IMR-90 (cell line): ENCODE measurements around the gene SECTM1. TPM values are rescaled to one million over a fixed set of nuclear protein-coding genes. Genes with fewer than 3 reads are reported as not detected.

ENCODE experiments used
- ATAC-seq: fragments of 200-7000 bp; cut with Tn5 transposase; 2 replicates; pipeline ENCODE4 v1.9.1; 2020; ENCODE audit warnings: low read depth, mild to moderate bottlenecking, moderate library complexity
- BruUV-seq: library from RNA; stranded (reverse); fragments of 400-500 nt; replicated peaks from 2 replicates; lab custom pipeline; 2021; lab: Mats Ljungman, UMichigan
- CTCF ChIA-PET: fragments of 300-600 bp; formaldehyde crosslinking; extraction: SDS; loops from one replicate; lab custom pipeline; 2021; ENCODE audit warnings: antibody characterized with exemption; lab: Yijun Ruan, JAX
- POLR2A ChIA-PET: fragments of 300-600 bp; sonication (Branson Sonifier 250); formaldehyde crosslinking; loops from one replicate; lab custom pipeline; 2022; ENCODE audit warnings: antibody characterized with exemption; ENCODE audit not compliant: unreplicated experiment; lab: Charles Lee
- DNase-seq: peaks from one replicate; pipeline ENCODE4 v3.0.0; 2013
- H2AFZ ChIP-seq: replicated peaks from 2 replicates; pipeline ENCODE3; 2013; ENCODE audit warnings: low read length, mild to moderate bottlenecking; ENCODE audit not compliant: poor library complexity
- H2AK5ac ChIP-seq: 2 replicates; pipeline ENCODE4 v1.6.1; 2013; ENCODE audit warnings: low read depth, low read length, inconsistent platforms
- H2AK9ac ChIP-seq: replicated peaks from 2 replicates; pipeline ENCODE3; 2013; ENCODE audit warnings: mild to moderate bottlenecking, low read depth, low read length, moderate library complexity; ENCODE audit not compliant: poor library complexity
- H2BK120ac ChIP-seq: 2 replicates; pipeline ENCODE4 v1.6.1; 2013; ENCODE audit warnings: low read depth, low read length, inconsistent platforms
- H2BK15ac ChIP-seq: 3 replicates; pipeline ENCODE4 v1.6.1; 2013; ENCODE audit warnings: low read depth, low read length, inconsistent platforms
- H2BK20ac ChIP-seq: 2 replicates; pipeline ENCODE4 v1.6.1; 2013; ENCODE audit warnings: low read depth, mild to moderate bottlenecking, inconsistent platforms, low read length, moderate library complexity
- H2BK5ac ChIP-seq: 2 replicates; pipeline ENCODE4 v1.6.1; 2013; ENCODE audit warnings: mild to moderate bottlenecking, low read depth, low read length, inconsistent platforms; ENCODE audit not compliant: poor library complexity, severe bottlenecking
- H3K14ac ChIP-seq: replicated peaks from 2 replicates; pipeline ENCODE4 v1.6.1; 2013; ENCODE audit warnings: low read depth, low read length, inconsistent platforms
- H3K18ac ChIP-seq: 2 replicates; pipeline ENCODE4 v1.6.1; 2013; ENCODE audit warnings: low read depth, low read length, control low read depth
- H3K23ac ChIP-seq: 2 replicates; pipeline ENCODE4 v1.6.1; 2013; ENCODE audit warnings: low read depth, low read length, inconsistent platforms
- H3K27ac ChIP-seq: 2 replicates; pipeline ENCODE4 v1.5.1; 2013; ENCODE audit warnings: mild to moderate bottlenecking, control low read depth, low read length; ENCODE audit not compliant: insufficient read depth
- H3K27me3 ChIP-seq: 2 replicates; pipeline ENCODE4 v1.6.1; 2013; ENCODE audit warnings: low read length; ENCODE audit not compliant: control insufficient read depth, insufficient read depth
- H3K36me3 ChIP-seq: 2 replicates; pipeline ENCODE4 v1.6.1; 2013; ENCODE audit warnings: low read length, mixed read lengths; ENCODE audit not compliant: control insufficient read depth, insufficient read depth
- H3K4ac ChIP-seq: 2 replicates; pipeline ENCODE4 v1.6.1; 2013; ENCODE audit warnings: low read depth, low read length, inconsistent platforms
- H3K4me1 ChIP-seq: 2 replicates; pipeline ENCODE4 v1.6.1; 2013; ENCODE audit warnings: low read length, mixed read lengths; ENCODE audit not compliant: control insufficient read depth, insufficient read depth
- H3K4me2 ChIP-seq: 2 replicates; pipeline ENCODE4 v1.6.1; 2013; ENCODE audit warnings: low read depth, mild to moderate bottlenecking, control low read depth, low read length, moderate library complexity
- H3K4me3 ChIP-seq: 2 replicates; pipeline ENCODE4 v1.5.1; 2013; ENCODE audit warnings: low read depth, mild to moderate bottlenecking, control low read depth, low read length, moderate library complexity; ENCODE audit not compliant: insufficient read depth
- H3K56ac ChIP-seq: 2 replicates; pipeline ENCODE4 v1.6.1; 2013; ENCODE audit warnings: low read length, inconsistent platforms; ENCODE audit not compliant: insufficient read depth; ENCODE audit errors: extremely low read depth
- H3K79me1 ChIP-seq, 2 experiments: 2 replicates each; pipeline ENCODE4 v1.6.1; 2013; ENCODE audit warnings: low read length in 2 of 2, inconsistent platforms in 1 of 2, low read depth in 1 of 2
- H3K9ac ChIP-seq: 2 replicates; pipeline ENCODE4 v1.6.1; 2013; ENCODE audit warnings: low read depth, low read length, control low read depth
- H3K9me1 ChIP-seq: 2 replicates; pipeline ENCODE4 v1.6.1; 2013; ENCODE audit warnings: low read length, inconsistent platforms; ENCODE audit not compliant: insufficient read depth
- H3K9me3 ChIP-seq: 2 replicates; pipeline ENCODE4 v1.6.1; 2013; ENCODE audit warnings: low read length; ENCODE audit not compliant: control insufficient read depth, insufficient read depth
- H4K20me1 ChIP-seq: 2 replicates; pipeline ENCODE4 v1.6.1; 2013; ENCODE audit warnings: low read length, inconsistent platforms; ENCODE audit not compliant: insufficient read depth
- H4K5ac ChIP-seq: 2 replicates; pipeline ENCODE4 v1.6.1; 2013; ENCODE audit warnings: mild to moderate bottlenecking, low read depth, low read length, control low read depth
- H4K8ac ChIP-seq, 2 experiments: 2 replicates each; pipeline ENCODE4 v1.6.1; 2013; ENCODE audit warnings: low read depth in 2 of 2, low read length in 2 of 2, control low read depth in 1 of 2, inconsistent platforms in 1 of 2
- H4K91ac ChIP-seq: 2 replicates; pipeline ENCODE4 v1.6.1; 2013; ENCODE audit warnings: low read depth, low read length, inconsistent platforms; ENCODE audit not compliant: insufficient read depth
- BHLHE40 ChIP-seq: fragments of 150-350 bp; IDR thresholded peaks from 2 replicates; pipeline ENCODE4 v1.6.1; 2016; ENCODE audit warnings: mild to moderate bottlenecking, low read depth, low read length
- CEBPB ChIP-seq: IDR thresholded peaks from 2 replicates; pipeline ENCODE4 v1.6.1; 2012; ENCODE audit warnings: low read depth, low read length, improper control_type of control experiment
- CHD1 ChIP-seq: IDR thresholded peaks from 2 replicates; pipeline ENCODE4 v1.6.1; 2012; ENCODE audit warnings: low read depth, low read length, improper control_type of control experiment
- CTCF ChIP-seq: conservative IDR thresholded peaks from 2 replicates; pipeline ENCODE4 v1.5.1; 2012; ENCODE audit warnings: mild to moderate bottlenecking, low read depth, low read length, improper control_type of control experiment
- ELK1 ChIP-seq: fragments of 150-350 bp; IDR thresholded peaks from 2 replicates; pipeline ENCODE4 v1.6.1; 2016; ENCODE audit warnings: low read depth, mild to moderate bottlenecking, low read length, moderate library complexity, borderline replicate concordance
- FOS ChIP-seq: fragments of 150-350 bp; IDR thresholded peaks from 2 replicates; pipeline ENCODE4 v1.6.1; 2016; ENCODE audit warnings: low read depth, low read length
- MAFK ChIP-seq: IDR thresholded peaks from 2 replicates; pipeline ENCODE4 v1.6.1; 2012; ENCODE audit warnings: low read depth, low read length, improper control_type of control experiment
- MAZ ChIP-seq: IDR thresholded peaks from 2 replicates; pipeline ENCODE4 v1.6.1; 2012; ENCODE audit warnings: low read depth, mild to moderate bottlenecking, low read length, improper control_type of control experiment, moderate library complexity, borderline replicate concordance
- MXI1 ChIP-seq: IDR thresholded peaks from 2 replicates; pipeline ENCODE4 v1.6.1; 2012; ENCODE audit warnings: low read depth, mild to moderate bottlenecking, low read length, moderate library complexity, borderline replicate concordance
- NFE2L2 ChIP-seq: fragments of 150-350 bp; IDR thresholded peaks from 2 replicates; pipeline ENCODE4 v1.6.1; 2016; ENCODE audit warnings: low read depth, mild to moderate bottlenecking, low read length
- POLR2A ChIP-seq: IDR thresholded peaks from 2 replicates; pipeline ENCODE4 v1.6.1; 2012; ENCODE audit warnings: mild to moderate bottlenecking, low read depth, low read length
- RAD21 ChIP-seq: IDR thresholded peaks from 2 replicates; pipeline ENCODE4 v1.6.1; 2012; ENCODE audit warnings: low read length, improper control_type of control experiment
- RCOR1 ChIP-seq: IDR thresholded peaks from 2 replicates; pipeline ENCODE4 v1.6.1; 2012; ENCODE audit warnings: mild to moderate bottlenecking, low read length, improper control_type of control experiment; ENCODE audit not compliant: insufficient replicate concordance
- RFX5 ChIP-seq: IDR thresholded peaks from 2 replicates; pipeline ENCODE4 v1.8.0; 2012; ENCODE audit warnings: low read depth, mild to moderate bottlenecking, low read length, moderate library complexity
- SMC3 ChIP-seq: fragments of 150-350 bp; IDR thresholded peaks from 2 replicates; pipeline ENCODE4 v1.6.1; 2016; ENCODE audit warnings: low read depth, mild to moderate bottlenecking, antibody characterized with exemption, low read length, moderate library complexity
- USF2 ChIP-seq: fragments of 150-350 bp; IDR thresholded peaks from 2 replicates; pipeline ENCODE4 v1.6.1; 2017; ENCODE audit warnings: mild to moderate bottlenecking, antibody characterized with exemption, low read length, low read depth
- WGBS, 2 experiments: methylation state at CpG; one replicate each; pipeline versions ENCODE4 v1.1.5 to v1.1.7; 2013; ENCODE audit warnings: missing lambda C conversion rate in 2 of 2; ENCODE audit not compliant: insufficient read length in 1 of 2; ENCODE audit errors: extremely low coverage in 2 of 2; 5-methylcytosine and 5-hydroxymethylcytosine counted together
- dilution Hi-C: fragments of 300-500 bp; cut with HindIII; formaldehyde crosslinking; loops from one replicate; pipeline ENCODE4 v1.14.3; 2018; ENCODE audit warnings: low sequenced_read_pairs; ENCODE audit not compliant: unreplicated experiment
- in situ Hi-C: fragments of 300-500 bp; cut with MboI; formaldehyde crosslinking; loops from 3 replicates; pipeline ENCODE4 v1.14.3; 2019; ENCODE audit warnings: low sequenced_read_pairs, inconsistent platforms, mixed read lengths
- intact Hi-C: fragments of 100-400 bp; cut with micrococcal nuclease; formaldehyde crosslinking; loops from 2 replicates; pipeline ENCODE4 v1.10.0; 2022
- polyA plus RNA-seq, 3 experiments: library from polyadenylated mRNA; depleted of rRNA; stranded (reverse); fragments of >200 nt; gene quantifications; 2 replicates each; pipeline ENCODE4 v1.2.3, GENCODE V29; 2012; ENCODE audit warnings: low replicate concordance in 1 of 3
- total RNA-seq: library from RNA; depleted of rRNA; stranded (reverse); fragments of >200 nt; gene quantifications from 2 replicates; pipeline ENCODE4 v1.2.3, GENCODE V29; 2012

SECTM1 gene
- total and polyA plus RNA-seq, 2 of the 4 experiments (the other 2 are of a cell fraction), result 2.3 to 4.4 TPM

- no peak overlapping the region for H3K14ac ChIP-seq
- no TSS peak for BruUV-seq
- dilution Hi-C loops, result no loop called here
- no peak overlapping the region for H2AK5ac ChIP-seq
- no peak overlapping the region for H3K23ac ChIP-seq
- H2BK120ac ChIP-seq, result no peak overlapping the region
- POLR2A ChIA-PET, result interaction anchor here (0.6 kb wide), 1 partner anchor 137 kb away, joined by 4 read pairs; no protein-coding TSS in a partner anchor
- no peak overlapping the region for H4K5ac ChIP-seq
- peaks cover 49% of the 10 kb centered on the region for H3K27me3 ChIP-seq
- CTCF ChIA-PET, result no interaction called here
- H2BK15ac ChIP-seq, result no peak overlapping the region
- no peak overlapping the region for H2BK20ac ChIP-seq
- 0 out of 2 replicates have a peak, but pooled peaks cover 4% of the 10 kb centered on the region for H4K20me1 ChIP-seq
- no peak overlapping the region for H4K8ac ChIP-seq
- H3K79me1 ChIP-seq, result no peaks in the 10 kb centered on the region
- no peak overlapping the region for H2BK5ac ChIP-seq
- H3K56ac ChIP-seq, result no peak overlapping the region
- H3K27ac ChIP-seq, result no peak overlapping the region
- no peak for ATAC-seq
- no peak for TF ChIP-seq USF2
- TF ChIP-seq ELK1, result no peak
- no peak for TF ChIP-seq NFE2L2
- TF ChIP-seq POLR2A, result no peak
- TF ChIP-seq MXI1, result no peak
- no peak for TF ChIP-seq SMC3
- no peak for TF ChIP-seq CHD1
- no peak for TF ChIP-seq MAFK
- no peak for TF ChIP-seq RFX5
- no peak for TF ChIP-seq RCOR1
- TF ChIP-seq CTCF, result no peak
- no peak for TF ChIP-seq FOS
- TF ChIP-seq RAD21, result no peak
- no peak for TF ChIP-seq BHLHE40
- no peak for TF ChIP-seq CEBPB
- TF ChIP-seq MAZ, result no peak
- WGBS, 2 experiments, result 85% methylated on average over 17 of the region's 21 CpGs; no CpG with 5 or more reads in 1 of the 2 experiments
- no peak overlapping the region for H2AFZ ChIP-seq
- no peaks in the 10 kb centered on the region for H3K9me1 ChIP-seq
- H4K91ac ChIP-seq, result no peak overlapping the region
- H3K9ac ChIP-seq, result no peak overlapping the region
- intact Hi-C loops, result no loop called here
- no peak overlapping the region for H3K4me3 ChIP-seq
- H3K4me2 ChIP-seq, result no peak overlapping the region
- no peak overlapping the region for H3K18ac ChIP-seq
- DNase-seq, result no peak
- no peaks in the 10 kb centered on the region for H3K36me3 ChIP-seq
- no peaks in the 10 kb centered on the region for H3K4me1 ChIP-seq
- in situ Hi-C loops, result no loop called here
- no peak overlapping the region for H3K4ac ChIP-seq
- H2AK9ac ChIP-seq, result no peak overlapping the region
- H3K9me3 ChIP-seq, result no peaks in the 10 kb centered on the region
Measured at GRCh38 chr17:82310877-82311276, 22.7 kb downstream of the SECTM1 start.
